AG20443 (cell line): ENCODE measurements around the gene IFT122.
"Not testable (repeated sequence)": the region's sequence is repeated elsewhere in the genome, so short reads cannot be mapped to it uniquely, and the experiment has no call there.

Source experiments
- DNase-seq: peaks from one replicate; pipeline ENCODE4 v3.0.0; 2012; ENCODE audit warnings: low spot score, mixed read lengths

IFT122 gene

DNA sequence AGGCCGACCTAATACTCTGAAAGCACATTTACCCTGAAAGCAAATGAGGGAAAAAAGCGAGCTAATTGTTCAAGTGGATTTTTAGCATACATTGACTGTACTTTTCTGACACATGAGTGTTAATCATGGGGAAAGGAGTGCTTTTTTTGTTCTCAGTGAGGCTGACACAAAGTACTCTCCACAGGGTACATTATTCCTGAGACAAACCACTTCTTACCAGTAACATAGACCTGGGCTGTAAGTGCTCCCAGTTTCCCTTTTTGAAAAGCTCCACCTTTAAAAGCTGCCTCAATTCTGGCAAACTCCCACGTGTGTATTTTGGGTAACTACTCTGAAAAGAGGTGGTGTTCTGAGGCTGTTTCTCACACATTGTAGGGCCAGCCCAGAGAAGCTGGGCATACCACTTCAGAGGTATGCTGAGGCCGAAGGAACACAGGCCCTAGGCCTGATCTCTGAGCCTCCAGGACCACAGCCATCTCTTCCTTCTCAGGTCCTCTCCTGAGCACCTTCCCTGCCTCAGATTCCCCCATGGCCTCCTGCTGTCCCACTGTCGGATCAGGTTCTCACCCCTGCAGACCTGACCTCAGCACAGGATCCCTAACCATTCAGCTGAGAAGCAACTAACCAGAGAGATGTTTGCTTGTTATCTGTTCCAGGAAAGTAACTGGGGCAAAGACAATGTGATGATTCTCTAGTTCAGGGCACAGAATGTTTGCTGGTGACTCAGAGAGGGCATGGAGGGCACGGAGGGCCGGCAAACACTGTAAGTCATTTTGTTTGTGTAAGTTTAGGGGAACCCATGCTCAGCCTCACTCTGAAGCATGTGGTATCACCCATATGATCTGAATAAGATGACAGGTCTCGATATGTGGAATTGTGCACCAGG is 58.8 kb downstream of the IFT122 start:
- not testable (repeated sequence) for DNase-seq

DNA sequence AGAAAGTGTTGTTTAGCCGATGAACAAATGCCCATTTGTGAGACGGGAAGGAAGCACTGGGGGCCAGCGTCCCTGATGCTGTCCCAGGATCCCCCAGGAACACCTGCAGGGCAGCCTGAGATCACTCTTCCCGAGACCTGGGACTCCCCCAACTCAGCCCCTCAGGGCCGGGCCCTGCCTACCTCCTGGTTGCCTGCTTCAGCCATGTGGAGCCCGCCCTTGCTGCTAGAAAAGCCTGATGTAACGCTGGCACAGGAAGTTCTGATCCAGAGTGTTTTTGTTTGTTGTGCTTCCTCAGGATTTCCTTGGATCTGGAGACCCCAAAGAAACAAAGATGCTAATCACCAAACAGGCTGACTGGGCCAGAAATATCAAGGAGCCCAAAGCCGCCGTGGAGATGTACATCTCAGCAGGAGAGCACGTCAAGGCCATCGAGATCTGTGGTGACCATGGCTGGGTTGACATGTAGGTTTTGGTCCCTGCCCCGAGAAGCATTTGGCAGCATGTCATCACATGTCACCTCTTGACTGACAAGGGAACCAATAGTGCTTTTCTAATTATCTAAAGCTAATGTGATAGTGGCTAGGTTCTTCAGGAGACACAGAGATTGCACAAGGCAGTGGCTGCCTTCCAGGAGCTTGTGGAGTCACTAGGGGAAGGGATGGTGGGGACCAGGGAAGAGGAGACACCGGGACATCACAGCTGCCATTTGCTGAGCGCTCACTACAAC is 59.7 kb downstream of the IFT122 start:
- DNase-seq, result not testable (repeated sequence)

DNA sequence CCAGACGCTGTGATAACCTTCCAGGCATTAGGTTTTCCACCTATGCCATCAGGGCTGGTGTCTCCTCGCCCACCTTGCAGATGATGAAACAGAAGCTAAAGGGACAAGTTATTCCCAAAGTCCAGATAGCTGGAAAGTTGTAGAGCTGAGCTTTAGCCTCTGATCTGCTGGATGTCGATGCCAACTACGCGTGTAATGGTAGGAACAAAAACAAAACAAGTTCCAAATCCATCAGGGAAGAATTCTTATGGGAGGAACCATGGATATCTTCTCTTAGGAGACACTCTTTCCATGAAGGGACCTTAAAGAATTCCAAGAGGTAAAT is 60.3 kb downstream of the IFT122 start:
- no peak for DNase-seq

DNA sequence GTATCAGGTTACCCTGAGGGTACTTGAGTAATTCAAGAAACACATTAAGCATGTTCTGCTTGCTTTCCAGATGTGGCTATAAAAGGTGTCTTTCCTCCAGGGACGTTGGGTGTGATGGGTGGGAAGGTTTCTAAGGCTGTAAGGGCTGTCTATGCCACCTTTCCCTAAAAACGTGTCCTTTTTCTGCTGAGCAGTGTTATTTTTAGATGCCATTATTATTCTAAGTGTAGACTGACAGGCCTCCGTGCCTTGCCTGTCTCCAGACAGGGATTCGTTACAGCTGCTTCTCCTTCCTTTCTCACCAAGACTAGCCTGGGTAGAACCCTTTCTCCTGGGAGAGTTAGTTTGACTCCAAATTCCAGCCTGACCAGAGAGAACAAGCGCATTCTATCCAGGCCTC is 61.6 kb downstream of the IFT122 start:
- no peak for DNase-seq

DNA sequence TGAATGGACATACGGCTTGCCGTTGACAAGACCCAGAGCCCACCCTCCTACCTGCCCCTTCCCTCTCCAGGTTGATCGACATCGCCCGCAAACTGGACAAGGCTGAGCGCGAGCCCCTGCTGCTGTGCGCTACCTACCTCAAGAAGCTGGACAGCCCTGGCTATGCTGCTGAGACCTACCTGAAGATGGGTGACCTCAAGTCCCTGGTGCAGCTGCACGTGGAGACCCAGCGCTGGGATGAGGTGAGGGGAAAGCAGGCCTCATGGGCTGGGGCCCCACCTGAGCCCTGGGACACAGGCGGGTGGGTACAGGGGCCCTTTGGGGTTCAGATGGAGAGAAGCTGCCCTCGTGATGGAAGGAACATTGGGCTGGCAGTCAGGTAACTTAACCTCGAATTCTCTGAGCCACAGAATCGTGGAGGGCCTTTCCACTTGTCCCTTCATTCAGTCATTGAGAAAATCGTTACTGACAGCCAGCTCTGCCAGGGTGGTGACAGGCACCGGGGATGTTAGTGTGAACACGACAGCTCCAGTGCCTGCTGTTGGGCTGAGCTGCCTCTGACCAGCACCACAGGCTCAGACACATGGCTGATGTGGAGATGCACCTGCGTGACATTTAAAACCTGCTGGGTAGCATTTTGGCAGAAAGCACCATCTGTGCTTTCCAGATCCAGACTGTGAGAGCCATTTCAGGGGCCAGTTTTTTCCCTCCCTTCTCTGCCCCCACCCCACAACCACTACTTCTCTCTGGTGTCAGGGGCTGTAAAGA is 62.8 kb downstream of the IFT122 start:
- DNase-seq, result no peak

DNA sequence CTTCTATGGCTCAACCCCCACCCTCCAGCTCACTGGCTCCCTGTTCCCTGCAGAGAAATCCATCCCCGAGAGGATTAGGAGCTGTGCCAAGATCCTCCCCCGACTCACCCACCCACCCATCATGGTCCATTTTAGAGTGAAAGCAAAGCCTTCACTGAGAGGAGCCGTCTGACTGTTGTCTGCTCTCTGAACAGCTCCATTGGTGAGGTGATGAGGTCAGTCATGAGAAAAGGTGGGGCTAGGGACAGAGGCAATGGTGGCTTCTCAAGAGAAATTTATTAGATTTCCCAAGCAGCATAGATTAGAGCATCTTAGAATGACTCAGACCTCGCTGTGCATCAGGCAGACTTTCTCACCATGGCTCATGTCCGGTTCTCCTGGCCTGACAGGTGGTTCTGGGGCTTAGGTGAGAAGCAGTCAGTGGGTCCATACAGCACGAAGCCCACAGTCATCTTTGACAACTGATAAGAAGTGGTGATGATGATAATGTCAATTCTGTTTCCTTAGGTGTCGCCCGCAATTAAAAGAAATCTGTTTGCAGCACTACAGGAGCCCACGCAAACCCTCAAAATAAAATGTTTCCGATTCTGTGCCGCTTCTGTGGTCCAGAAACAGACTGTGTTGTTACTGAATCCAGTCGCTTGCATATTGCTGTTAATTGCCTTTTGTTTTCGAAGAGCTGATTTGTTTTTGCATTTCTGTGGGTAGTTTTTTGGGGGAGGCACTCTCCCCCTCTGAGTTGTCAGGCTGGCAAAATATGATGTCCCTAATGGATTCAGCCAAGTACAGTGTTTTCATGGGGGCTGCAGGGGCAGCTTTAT is 63.7 kb downstream of the IFT122 start:
- no peak for DNase-seq

DNA sequence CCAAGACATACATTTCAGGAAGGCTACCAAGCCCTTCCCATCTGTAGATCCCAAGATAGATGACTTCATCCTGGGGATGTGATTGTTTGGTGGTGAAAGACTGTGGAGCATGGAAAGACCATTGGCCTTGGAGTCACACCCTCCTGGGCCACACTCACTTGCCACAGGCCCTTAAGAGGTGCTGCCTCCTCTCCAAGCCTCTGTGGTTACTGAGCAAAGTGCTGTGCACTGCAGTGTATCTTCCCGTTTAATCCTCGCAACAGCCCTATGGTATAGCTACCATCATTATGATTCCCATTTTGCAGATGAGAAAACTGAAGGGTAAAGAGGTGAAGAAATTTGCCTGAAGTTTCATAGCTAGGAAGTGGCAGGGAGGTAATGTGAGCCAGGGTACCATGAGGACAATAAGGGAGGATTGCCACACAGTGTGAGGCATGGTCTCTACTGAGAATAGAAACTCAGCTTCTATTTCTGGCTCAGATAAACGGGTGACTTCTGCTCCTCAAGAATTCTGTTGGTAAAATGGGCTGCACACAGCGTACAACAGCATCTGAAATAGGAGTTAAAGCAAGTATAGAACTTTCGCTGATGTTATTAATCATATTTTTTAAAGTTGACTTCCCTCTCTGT is 64.6 kb downstream of the IFT122 start:
- no peak for DNase-seq

DNA sequence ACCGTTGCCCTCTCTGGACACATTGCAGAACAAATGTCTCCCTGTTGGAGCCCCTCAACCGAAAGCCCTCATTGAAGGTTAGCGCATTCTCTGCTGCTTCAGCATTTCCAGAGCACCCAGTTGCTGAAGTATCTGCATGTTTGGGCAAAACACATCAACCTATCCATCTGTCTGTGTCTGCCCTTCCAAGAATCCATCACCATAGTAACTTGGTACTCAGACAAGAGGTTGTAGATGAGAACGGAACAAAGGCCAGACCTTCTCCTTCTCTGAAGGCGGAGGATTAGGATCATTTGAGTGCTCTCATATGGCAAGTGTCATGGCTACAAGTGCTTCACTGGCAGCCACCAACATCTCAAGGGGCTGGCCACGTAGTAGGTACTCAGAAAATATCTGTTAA is 65.3 kb downstream of the IFT122 start:
- DNase-seq, result no peak

DNA sequence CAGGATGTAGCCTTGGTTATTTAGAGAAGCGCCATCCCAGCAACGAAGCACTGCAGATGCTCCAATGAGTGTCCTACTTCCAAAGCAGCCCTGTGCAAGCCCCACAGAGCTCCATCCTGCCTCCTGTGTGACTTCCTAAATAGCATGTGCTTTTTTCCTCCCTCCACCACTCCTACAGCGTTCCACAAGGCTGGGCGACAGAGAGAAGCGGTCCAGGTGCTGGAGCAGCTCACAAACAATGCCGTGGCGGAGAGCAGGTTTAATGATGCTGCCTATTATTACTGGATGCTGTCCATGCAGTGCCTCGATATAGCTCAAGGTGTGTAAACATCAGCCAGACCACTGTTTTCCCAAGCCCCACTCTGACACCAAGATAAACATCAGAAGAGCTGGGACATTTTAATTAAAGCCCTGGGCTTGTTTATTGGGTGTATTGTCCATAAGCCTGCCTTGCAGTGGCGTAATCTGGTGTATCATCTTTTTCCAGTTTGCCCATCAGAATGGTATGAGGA is 66.3 kb downstream of the IFT122 start:
- no peak for DNase-seq

DNA sequence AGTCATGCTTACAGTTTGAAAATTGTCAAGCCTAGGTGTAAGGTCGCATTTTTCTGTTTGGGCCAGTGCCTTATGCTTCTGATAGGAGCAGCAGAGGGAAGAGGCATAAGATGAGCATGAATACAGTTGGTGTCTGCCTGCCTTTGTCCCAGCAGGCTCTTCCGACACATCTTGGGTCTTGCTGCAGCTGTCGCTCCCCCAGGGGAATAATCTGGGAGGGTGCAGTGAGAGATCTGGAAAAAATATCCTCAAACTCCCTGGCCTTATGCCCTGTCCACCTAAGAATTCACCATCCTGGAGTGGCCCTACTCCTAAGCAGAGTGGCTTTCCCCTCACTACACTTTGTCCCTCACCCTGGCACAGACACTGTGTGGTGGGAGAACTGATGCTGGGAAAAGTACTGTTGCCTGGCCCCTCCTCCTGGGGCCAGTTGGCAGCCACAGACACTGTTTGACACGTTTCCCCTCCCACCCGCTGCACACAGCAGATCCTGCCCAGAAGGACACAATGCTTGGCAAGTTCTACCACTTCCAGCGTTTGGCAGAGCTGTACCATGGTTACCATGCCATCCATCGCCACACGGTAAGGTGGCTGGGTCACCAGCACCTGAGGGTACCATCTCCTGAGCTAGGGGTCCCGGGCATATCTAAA is 67.3 kb downstream of the IFT122 start:
- no peak for DNase-seq

DNA sequence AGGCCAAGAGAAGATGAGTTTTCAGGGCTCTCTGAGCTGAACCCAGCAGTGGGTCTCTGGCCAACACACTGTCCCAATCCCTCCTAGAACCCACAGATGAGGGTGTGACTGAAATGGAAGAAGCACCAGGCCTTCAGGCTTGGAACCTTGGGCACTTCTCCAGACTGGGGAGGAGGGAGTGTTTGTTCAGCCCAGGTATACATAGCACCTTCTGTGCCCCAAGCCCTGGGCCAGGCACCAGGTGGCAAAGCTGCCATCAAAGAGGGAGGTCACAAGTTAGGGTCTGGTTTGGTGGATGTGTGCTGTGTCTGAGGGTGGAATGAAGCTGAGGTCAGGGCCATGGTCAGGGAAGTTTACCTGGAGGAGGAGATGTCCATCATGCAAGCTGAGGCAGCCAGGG is 72.6 kb downstream of the IFT122 start:
- DNase-seq, result no peak

DNA sequence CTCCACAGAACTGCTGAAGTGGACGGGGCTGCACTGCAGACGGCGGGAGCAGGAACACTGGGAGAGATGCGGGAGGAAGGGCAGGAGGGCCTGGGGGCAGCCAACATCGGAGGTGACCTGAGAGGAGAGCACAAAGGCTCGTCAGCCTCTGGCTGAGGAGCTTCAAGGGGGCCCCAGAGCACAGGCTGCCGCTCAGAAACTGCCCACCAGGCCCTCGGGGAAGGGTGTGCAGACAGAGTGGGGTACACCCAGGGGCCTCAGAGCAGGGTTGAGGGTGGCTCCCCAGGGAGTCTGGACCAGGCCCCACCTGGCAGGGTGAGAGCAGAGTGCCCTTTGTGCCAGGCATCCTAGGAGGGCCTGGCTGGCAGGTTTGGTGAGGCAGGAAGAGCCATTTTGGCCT is 73.7 kb downstream of the IFT122 start:
- DNase-seq, result no peak

DNA sequence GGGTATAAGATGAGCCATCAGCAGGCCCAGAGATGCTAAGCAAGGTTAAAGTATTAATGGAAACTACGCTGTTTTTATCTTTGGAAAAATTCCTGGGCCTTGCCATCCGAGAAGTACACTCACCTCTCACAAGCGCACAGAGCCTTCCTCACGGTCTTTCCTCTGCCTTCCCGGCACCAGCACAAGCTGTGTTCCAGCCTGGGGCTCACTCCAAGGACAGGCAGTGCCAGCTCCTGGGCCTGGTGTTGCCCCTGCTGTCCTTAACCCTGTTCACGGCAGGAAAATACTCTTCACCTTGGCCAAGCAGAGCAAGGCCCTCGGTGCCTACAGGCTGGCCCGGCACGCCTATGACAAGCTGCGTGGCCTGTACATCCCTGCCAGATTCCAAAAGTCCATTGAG is 74.1 kb downstream of the IFT122 start:
- DNase-seq, result no peak

DNA sequence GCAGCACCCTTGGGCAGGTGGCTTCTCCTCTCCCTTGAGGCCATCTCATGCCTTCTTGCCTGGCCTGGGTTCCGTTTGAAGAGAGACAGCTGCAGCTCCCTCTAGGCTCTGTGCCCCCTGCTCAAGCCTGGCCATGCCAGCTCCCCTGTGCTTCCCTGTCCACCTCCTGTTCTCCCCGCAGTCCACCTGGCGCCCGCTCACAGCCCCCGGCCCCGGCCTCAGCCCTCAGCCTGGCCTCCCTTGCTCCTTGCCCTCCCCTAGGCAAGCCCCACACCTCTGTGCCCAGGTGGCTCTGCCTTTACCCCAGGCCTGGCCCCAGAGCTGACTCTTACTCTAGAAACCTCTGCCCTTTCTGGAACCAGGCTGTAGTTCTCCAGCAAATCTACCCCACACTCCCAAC is 74.5 kb downstream of the IFT122 start:
- no peak for DNase-seq

DNA sequence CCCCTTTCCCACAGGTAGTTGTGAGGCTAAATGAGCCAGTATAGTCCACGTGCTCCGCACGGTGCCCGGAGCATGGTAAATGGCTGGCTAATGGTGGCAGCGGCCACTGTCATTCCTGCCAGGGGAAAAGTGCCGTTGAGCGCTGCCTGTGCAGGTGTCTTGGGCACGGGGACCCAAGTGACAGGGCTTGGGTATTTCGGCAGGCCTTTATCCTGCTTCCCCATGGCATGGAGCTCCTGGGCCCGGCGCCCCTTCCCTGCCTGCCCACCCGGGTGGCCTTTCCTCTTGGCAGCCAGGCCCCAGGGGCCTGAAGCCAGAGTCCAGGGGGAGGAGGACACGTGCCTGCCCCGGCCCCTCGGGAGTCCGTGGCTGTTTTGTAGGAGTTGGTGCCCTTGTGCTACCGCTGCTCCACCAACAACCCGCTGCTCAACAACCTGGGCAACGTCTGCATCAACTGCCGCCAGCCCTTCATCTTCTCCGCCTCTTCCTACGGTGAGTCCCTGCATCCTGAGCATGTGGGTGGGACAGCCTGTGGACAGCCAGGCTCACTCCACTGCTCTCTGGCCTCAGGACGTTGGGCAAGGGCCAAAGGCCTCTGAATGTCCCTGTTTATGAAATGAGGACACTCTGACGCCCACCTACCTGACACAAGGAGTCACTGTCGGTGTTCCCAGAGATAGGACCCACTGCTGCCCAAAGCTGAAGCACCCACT is 75.2 kb downstream of the IFT122 start:
- DNase-seq, result not testable (repeated sequence)

DNA sequence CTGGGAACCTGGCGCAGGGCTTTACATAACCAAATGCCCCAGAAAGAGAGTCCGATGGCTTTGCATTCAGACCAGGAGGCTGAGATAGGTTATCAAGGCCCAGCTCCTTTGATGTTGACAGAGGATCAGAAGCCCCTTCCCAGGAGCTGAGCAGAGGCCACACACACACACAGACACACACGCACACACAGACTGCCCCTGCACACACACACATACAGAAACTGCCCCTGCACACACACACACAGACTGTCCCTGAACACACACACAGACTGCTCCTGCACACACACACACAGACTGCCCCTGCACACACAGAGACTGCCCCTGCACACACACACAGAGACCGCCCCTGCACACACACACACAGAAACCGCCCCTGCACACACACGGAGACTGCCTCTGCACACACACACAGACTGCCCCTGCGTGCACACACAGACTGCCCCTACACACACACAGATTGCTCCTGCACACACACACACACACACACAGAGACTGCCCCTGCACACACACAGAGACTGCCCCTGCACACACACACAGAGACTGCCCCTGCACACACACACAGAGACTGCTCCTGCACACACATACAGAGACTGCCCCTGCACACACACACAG is 75.9 kb downstream of the IFT122 start:
- not testable (repeated sequence) for DNase-seq

DNA sequence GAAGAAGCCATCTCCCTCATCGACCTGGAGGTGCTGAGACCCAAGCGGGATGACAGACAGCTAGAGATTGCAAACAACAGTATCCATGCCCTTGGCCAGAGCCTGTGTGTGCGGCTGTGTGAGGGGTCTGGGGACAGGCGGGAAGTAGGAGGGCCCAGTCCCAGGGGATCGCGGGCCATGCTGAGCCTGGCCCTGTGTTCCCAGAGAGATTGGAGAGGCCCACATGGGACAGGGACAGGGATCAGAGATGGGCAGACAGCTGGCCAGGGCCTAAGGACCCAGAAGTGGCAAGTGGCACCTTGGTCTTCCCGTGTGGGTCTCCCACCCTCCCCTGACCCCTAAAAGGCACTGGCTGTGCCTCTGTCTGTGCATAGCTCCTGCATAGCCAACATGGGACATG is 77.5 kb downstream of the IFT122 start:
- no peak for DNase-seq

DNA sequence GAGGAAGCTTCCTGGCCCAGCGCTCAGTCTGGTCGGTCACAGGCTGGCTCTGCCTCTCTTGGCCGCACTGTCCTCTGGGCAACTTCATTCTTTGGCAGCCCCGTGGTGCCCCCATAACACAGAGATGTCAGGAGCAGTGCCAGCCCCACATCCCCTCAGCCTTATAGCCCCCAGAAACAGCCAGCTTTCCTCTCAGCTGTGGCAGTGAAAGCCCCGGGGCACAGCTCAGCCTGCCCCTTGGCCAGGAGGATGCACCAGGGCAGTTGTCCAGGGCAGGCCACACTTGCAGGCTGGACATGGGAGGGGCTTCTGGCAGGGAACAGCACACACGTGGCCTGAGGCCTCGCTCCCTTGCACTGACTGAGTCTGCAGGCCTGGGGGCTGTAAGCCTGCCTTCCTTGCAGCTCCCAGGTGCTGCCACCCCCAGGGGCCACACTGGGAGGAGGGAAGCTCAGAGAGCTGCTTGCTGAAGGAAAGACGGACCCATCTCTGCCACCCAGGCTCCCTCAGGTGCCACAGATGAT is 78.1 kb downstream of the IFT122 start:
- DNase-seq, result no peak

DNA sequence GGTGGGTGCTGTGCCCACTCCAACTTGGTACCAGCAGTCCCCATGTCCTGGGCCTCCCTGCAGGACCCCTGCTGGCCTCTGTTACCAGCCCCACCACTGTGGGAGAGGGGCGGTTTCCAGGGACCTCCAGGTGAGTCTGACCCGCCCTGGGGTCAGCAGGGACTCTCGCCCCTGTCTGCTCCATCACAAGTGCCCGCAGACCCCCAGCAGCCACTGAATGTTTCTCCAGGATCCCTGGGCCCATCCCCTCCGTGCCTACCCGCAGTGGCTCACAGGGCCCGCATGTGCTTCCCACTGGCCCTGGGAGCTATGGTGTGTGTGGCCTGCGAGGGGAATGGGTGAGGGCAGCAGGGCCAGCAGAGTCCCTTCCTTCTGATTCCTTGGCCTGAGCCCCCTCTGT is 78.6 kb downstream of the IFT122 start:
- DNase-seq, result no peak
